K562 (cell line): ENCODE results near the gene SPOCK3. TPM values are rescaled to one million over a fixed set of nuclear protein-coding genes. Genes with fewer than 3 reads are reported as not detected.

Experiments used
- ATAC-seq: fragments of 200-7000 bp; cut with Tn5 transposase; 3 replicates; pipeline ENCODE4 v1.9.1; 2020; ENCODE audit warnings: moderate library complexity
- BruUV-seq: library from RNA; stranded (reverse); fragments of 400-500 nt; replicated peaks from 2 replicates; lab custom pipeline; 2021; lab: Mats Ljungman, UMichigan
- CTCF ChIA-PET: fragments of 300-600 bp; formaldehyde crosslinking; extraction: SDS; loops from one replicate; lab custom pipeline; 2021; ENCODE audit warnings: low intra/inter-chr PET ratio; lab: Yijun Ruan, JAX
- POLR2A ChIA-PET: fragments of 300-600, 350-650 bp; sonication (Branson Sonifier 250); formaldehyde crosslinking; extraction: SDS; loops from one replicate; lab custom pipeline; 2021; ENCODE audit warnings: antibody characterized with exemption, inconsistent platforms; lab: Yijun Ruan, JAX
- DNase-seq, 4 experiments: peaks; one replicate each; pipeline versions ENCODE4 v3.0.0 to v3.0.0-alpha.2; 2011 to 2018; ENCODE audit warnings: low spot score in 3 of 4, mixed read lengths in 3 of 4; ENCODE audit errors: extremely low read depth in 1 of 4
- FAIRE-seq: peaks from 2 replicates; lab custom pipeline; 2011; peaks lifted over from hg19 to GRCh38; lab: Jason Lieb, UNC
- H2AFZ ChIP-seq: 2 replicates; pipeline ENCODE4 v1.6.0; 2011; ENCODE audit warnings: low read depth, low read length, control low read depth, inconsistent platforms
- H3K27ac ChIP-seq: fragments of 200-600 bp; 3 replicates; pipeline ENCODE4 v1.8.0; 2011; ENCODE audit warnings: low read depth, mild to moderate bottlenecking, control low read depth, inconsistent platforms, low read length, moderate library complexity, mixed read lengths; ENCODE audit errors: extremely low read depth
- H3K27me3 ChIP-seq, 2 experiments: fragments of 300-600 bp in 1 of 2; 2 replicates in 1 of 2; 3 replicates in 1 of 2; pipeline versions ENCODE4 v1.6.0 to v1.8.0; 2011; ENCODE audit warnings: inconsistent platforms in 2 of 2, low read length in 2 of 2, mild to moderate bottlenecking in 1 of 2, mixed read lengths in 1 of 2, moderate library complexity in 1 of 2; ENCODE audit not compliant: control insufficient read depth in 2 of 2, insufficient read depth in 2 of 2
- H3K36me3 ChIP-seq: fragments of 300-600 bp; 3 replicates; pipeline ENCODE4 v1.8.0; 2011; ENCODE audit warnings: mild to moderate bottlenecking, low read length, inconsistent platforms; ENCODE audit not compliant: control insufficient read depth, insufficient read depth
- H3K4me1 ChIP-seq, 2 experiments: fragments of 200-600 bp in 1 of 2; replicated peaks in 1 of 2; 2 replicates in 1 of 2; 3 replicates in 1 of 2; pipeline versions ENCODE4 v1.5.1 to v1.8.0; 2011; ENCODE audit warnings: inconsistent platforms in 2 of 2, low read length in 2 of 2, mild to moderate bottlenecking in 1 of 2, mixed read lengths in 1 of 2, moderate library complexity in 1 of 2; ENCODE audit not compliant: control insufficient read depth in 2 of 2, insufficient read depth in 2 of 2
- H3K4me2 ChIP-seq: 2 replicates; pipeline ENCODE4 v1.6.1; 2011; ENCODE audit warnings: low read length, control low read depth, inconsistent platforms, mixed read lengths; ENCODE audit not compliant: insufficient read depth
- H3K4me3 ChIP-seq: fragments of 200-600 bp; sonication (generic), shearing (Covaris generic); 2 replicates; pipeline ENCODE4 v1.5.1; 2016; ENCODE audit warnings: control low read depth, inconsistent platforms
- H3K79me2 ChIP-seq: fragments of 200-600 bp; 3 replicates; pipeline ENCODE4 v1.8.0; 2011; ENCODE audit warnings: low read length, inconsistent platforms; ENCODE audit not compliant: control insufficient read depth, insufficient read depth
- H3K9ac ChIP-seq, 2 experiments: 2 replicates each; pipeline versions ENCODE4 v1.6.0 to v1.6.1; 2011; ENCODE audit warnings: low read depth in 2 of 2, low read length in 2 of 2, control low read depth in 1 of 2, inconsistent platforms in 1 of 2, mild to moderate bottlenecking in 1 of 2, mixed read lengths in 1 of 2; ENCODE audit not compliant: insufficient read depth in 1 of 2
- H3K9me1 ChIP-seq: one replicate; pipeline ENCODE4 v1.6.0; 2011; ENCODE audit warnings: inconsistent platforms, mild to moderate bottlenecking, low read length, moderate library complexity; ENCODE audit not compliant: control insufficient read depth, insufficient read depth
- H3K9me3 ChIP-seq: replicated peaks from 2 replicates; pipeline ENCODE4 v1.5.1; 2011; ENCODE audit warnings: low read depth, low read length, inconsistent platforms; ENCODE audit not compliant: control insufficient read depth, insufficient read depth
- H4K20me1 ChIP-seq: replicated peaks from 2 replicates; pipeline ENCODE4 v1.6.1; 2011; ENCODE audit warnings: low read length, inconsistent platforms, mixed read lengths; ENCODE audit not compliant: control insufficient read depth, insufficient read depth
- ASH1L ChIP-seq: fragments of 450-650 bp; IDR thresholded peaks from 2 replicates; pipeline ENCODE4 v1.6.1; 2018; ENCODE audit warnings: borderline replicate concordance, mild to moderate bottlenecking, low read depth; ENCODE audit not compliant: partially characterized antibody
- DPF2 ChIP-seq: fragments of 450-650 bp; IDR thresholded peaks from 2 replicates; pipeline ENCODE4 v1.6.1; 2016
- ETV5 ChIP-seq: sonication (generic); formaldehyde crosslinking; IDR thresholded peaks from 2 replicates; pipeline ENCODE4 v1.4.0; 2020; ENCODE audit warnings: low read depth, mild to moderate bottlenecking, missing genetic modification reagents
- FIP1L1 ChIP-seq: fragments of 200-400 bp; formaldehyde crosslinking; IDR thresholded peaks from 2 replicates; pipeline ENCODE4 v1.6.1; 2018; ENCODE audit warnings: mild to moderate bottlenecking, low read depth, low read length; ENCODE audit not compliant: poor library complexity, severe bottlenecking
- FOXA1 ChIP-seq: fragments of 450-650 bp; IDR thresholded peaks from 2 replicates; pipeline ENCODE4 v1.6.1; 2016; ENCODE audit warnings: mild to moderate bottlenecking, borderline replicate concordance
- KDM2B ChIP-seq: fragments of 250-450 bp; sonication (Bioruptor Pico); IDR thresholded peaks from 2 replicates; pipeline ENCODE4 v1.8.0; 2021; ENCODE audit warnings: mild to moderate bottlenecking, moderate library complexity
- MEIS2 ChIP-seq: fragments of 450-650 bp; IDR thresholded peaks from 2 replicates; pipeline ENCODE4 v1.6.1; 2014; ENCODE audit warnings: mild to moderate bottlenecking; ENCODE audit not compliant: partially characterized antibody
- POLR3A ChIP-seq: IDR thresholded peaks from 2 replicates; pipeline ENCODE4 v1.6.1; 2011; ENCODE audit warnings: borderline replicate concordance, mild to moderate bottlenecking, moderate library complexity; ENCODE audit not compliant: insufficient read length, insufficient read depth; ENCODE audit errors: extremely low read depth
- RAD21 ChIP-seq, 2 experiments: fragments of 250-450 bp in 1 of 2; fragments of 450-650 bp in 1 of 2; sonication (Bioruptor Pico) in 1 of 2; formaldehyde crosslinking in 1 of 2; IDR thresholded peaks in 1 of 2; conservative IDR thresholded peaks in 1 of 2; 2 replicates each; pipeline versions ENCODE4 v1.4.0 to v1.8.0; 2020 to 2022; ENCODE audit warnings: mild to moderate bottlenecking in 2 of 2, moderate library complexity in 1 of 2
- SOX6 ChIP-seq: fragments of 450-650 bp; IDR thresholded peaks from 2 replicates; pipeline ENCODE4 v1.6.1; 2014; ENCODE audit warnings: mild to moderate bottlenecking
- TCF7L2 ChIP-seq: fragments of 150-350 bp; IDR thresholded peaks from 2 replicates; pipeline ENCODE4 v1.6.1; 2016; ENCODE audit warnings: low read depth, mild to moderate bottlenecking, low read length, moderate library complexity
- THAP7 ChIP-seq: fragments of 250-450 bp; sonication (Bioruptor Pico); IDR thresholded peaks from 2 replicates; pipeline ENCODE4 v1.5.0; 2021
- ZBTB49 ChIP-seq: sonication (generic); formaldehyde crosslinking; IDR thresholded peaks from 2 replicates; pipeline ENCODE4 v1.8.0; 2022; ENCODE audit warnings: missing genetic modification reagents, mild to moderate bottlenecking, borderline replicate concordance
- ZNF121 ChIP-seq: sonication (generic); formaldehyde crosslinking; conservative IDR thresholded peaks from 2 replicates; pipeline ENCODE4 v1.8.0; 2022; ENCODE audit warnings: missing genetic modification reagents
- ZNF184 ChIP-seq: sonication (generic); formaldehyde crosslinking; IDR thresholded peaks from 2 replicates; pipeline ENCODE4 v1.5.0; 2020; ENCODE audit warnings: missing genetic modification reagents
- ZNF212 ChIP-seq: fragments of 450-650 bp; formaldehyde crosslinking; IDR thresholded peaks from 2 replicates; pipeline ENCODE4 v1.4.0; 2020; ENCODE audit warnings: mild to moderate bottlenecking
- ZNF644 ChIP-seq: fragments of 200-800 bp; sonication (Bioruptor generic); IDR thresholded peaks from 2 replicates; pipeline ENCODE4 v1.6.1; 2016; ENCODE audit warnings: low read depth, missing genetic modification characterization, missing compliant biosample characterization
- ZNF668 ChIP-seq: fragments of 250-450 bp; sonication (Bioruptor Pico); IDR thresholded peaks from 2 replicates; pipeline ENCODE4 v1.8.0; 2022; ENCODE audit warnings: mild to moderate bottlenecking, inconsistent platforms
- WGBS: fragments of 100-300 bp; shearing (Covaris generic); methylation state at CpG from one replicate; pipeline ENCODE4 v1.1.6; 2016; ENCODE audit warnings: low coverage, mixed read lengths; ENCODE audit not compliant: insufficient coverage; ENCODE audit errors: missing lambda C conversion rate; 5-methylcytosine and 5-hydroxymethylcytosine counted together
- in situ Hi-C: fragments of 300-500 bp; cut with MboI; formaldehyde crosslinking; loops from 4 replicates; pipeline ENCODE4 v1.15.0; 2018; ENCODE audit warnings: inconsistent platforms, mixed read lengths
- intact Hi-C: fragments of 100-400 bp; cut with micrococcal nuclease; formaldehyde crosslinking; loops from 2 replicates; pipeline ENCODE4 v1.14.2; 2022
- polyA plus RNA-seq, 8 experiments: library from polyadenylated mRNA; depleted of rRNA in 4 of 8; stranded (reverse) in 5 of 8; unstranded in 3 of 8; fragments of >200 nt; fragmentation: Nextera tagmentation in 2 of 8; fragmentation: Illumina TruSeq in 1 of 8; extraction: Ambion mirVana in 2 of 8; extraction: Trizol in 1 of 8; gene quantifications; 2 replicates each; pipeline versions ENCODE4 v1.2.1 to v1.2.3, GENCODE V29; 2011 to 2014; ENCODE audit warnings: inconsistent platforms in 1 of 8, missing spikeins in 1 of 8
- total RNA-seq, 7 experiments: library from RNA; depleted of rRNA in 6 of 7; stranded (reverse); fragments of >200 nt in 6 of 7; fragmentation: Illumina TruSeq in 2 of 7; extraction: Trizol in 2 of 7; gene quantifications; 2 replicates each; pipeline versions ENCODE4 v1.2.1 to v1.2.3, GENCODE V29; 2011 to 2021; ENCODE audit warnings: low replicate concordance in 1 of 7

SPOCK3 gene
- total and polyA plus RNA-seq, 9 of the 15 experiments (the other 6 are each of a cell fraction or from before 2014, with no cell fraction given) = not detected

- TF ChIP-seq ZBTB49 (CRISPR knock-in tag) (no peak), ASH1L (no peak), ZNF668 (CRISPR knock-in tag) (no peak)
- TF ChIP-seq, all 486 proteins: peak for 0
Measured at GRCh38 chr4:167190379-167190778, 43.9 kb downstream of the SPOCK3 start (continued).

GRCh38 chr4:167185465-167185864 is 48.8 kb downstream of the SPOCK3 start:
- ATAC-seq = no peak
- Histone ChIP-seq H3K36me3 (no peaks in the 10 kb centered on the region), H2AFZ (no peak overlapping the region), H3K9me3 (no peaks in the 10 kb centered on the region; the same call in 1 of the 2 replicates), H3K27me3 (no peaks in the 10 kb centered on the region), H3K9ac (no peak overlapping the region), H3K4me3 (no peak overlapping the region), H3K4me1 (no peaks in the 10 kb centered on the region), H3K4me2 (no peak overlapping the region), H3K79me2 (no peaks in the 10 kb centered on the region), H3K9me1 (no peaks in the 10 kb centered on the region), H4K20me1 (no peaks in the 10 kb centered on the region), H3K27ac (no peak overlapping the region)
- no TSS peak for BruUV-seq
- WGBS = 0% methylated on average over 3 of the region's 3 CpGs
- no peak for FAIRE-seq
- intact Hi-C loops = no loop called here
- TF ChIP-seq ZNF644 (tag) (no peak), DPF2 (no peak), THAP7 (no peak), TCF7L2 (no peak), POLR3A (no peak), FOXA1 (no peak), KDM2B (CRISPR knock-in tag) (no peak), ZNF212 (no peak), ZNF121 (CRISPR knock-in tag) (no peak), ETV5 (CRISPR knock-in tag) (no peak), FIP1L1 (no peak), MEIS2 (no peak), ZNF184 (CRISPR knock-in tag) (no peak), RAD21 (CRISPR knock-in tag; conservative IDR thresholded peaks at IDR 0.05 in 1 of 2, IDR thresholded peaks at IDR 0.05 in 1 of 2) (no peak), SOX6 (no peak)
- DNase-seq = no peak
- ChIA-PET CTCF (no interaction called here), POLR2A (no interaction called here)
- in situ Hi-C loops = no loop called here
